Body of pancreas (tissue), 4 donors: ENCODE results near the gene SMIM9.
"Not testable (repeated sequence)": the region's sequence is repeated elsewhere in the genome, so short reads cannot be mapped to it uniquely, and the experiment has no call there.

ENCODE experiments used
- POLR2A ChIP-seq, 3 donors: fragments of 450-650 bp; IDR thresholded peaks; one replicate each; pipeline ENCODE4 v1.6.1; 2016; ENCODE audit warnings: antibody characterized with exemption in 3 of 3, mild to moderate bottlenecking in 2 of 3
- TF ChIP-seq, protein P1 (sequence below), 7 experiments: fragments of 450-650 bp in 4 of 7; fragments of 200-600 bp in 3 of 7; sonication (generic) in 3 of 7; IDR thresholded peaks; one replicate each; pipeline ENCODE4 v1.5.1; 2016 to 2019; ENCODE audit warnings: antibody characterized with exemption in 7 of 7

DNA sequence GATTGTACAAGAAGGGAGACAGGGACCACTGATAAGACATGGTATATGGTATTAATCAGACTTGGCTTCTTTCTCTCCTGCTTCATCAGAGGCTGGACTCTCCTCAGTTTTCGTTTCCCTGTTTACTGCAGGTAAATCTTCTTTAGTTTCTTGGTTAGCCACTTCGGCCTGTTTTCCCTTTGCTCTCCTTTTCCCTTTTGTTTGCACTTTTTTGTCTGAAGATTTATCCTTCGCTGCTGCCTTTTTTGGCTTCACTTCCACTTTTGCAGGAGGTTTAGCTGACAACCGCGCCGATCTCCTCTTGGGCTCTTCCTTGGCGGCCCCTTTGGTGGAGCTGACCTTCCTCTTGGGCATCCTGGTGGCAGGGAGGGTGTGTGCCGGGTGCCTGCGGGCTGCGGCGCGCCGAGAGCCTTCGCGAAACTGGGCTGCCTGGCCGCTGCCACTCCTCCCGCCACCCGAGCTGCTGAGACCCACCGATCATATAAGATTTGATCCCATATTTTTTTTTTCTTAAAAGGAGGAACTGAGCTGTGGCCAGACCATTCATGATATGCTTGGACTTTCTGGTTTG is 17.3 kb downstream of the SMIM9 start:
- TF ChIP-seq, protein P1, sequence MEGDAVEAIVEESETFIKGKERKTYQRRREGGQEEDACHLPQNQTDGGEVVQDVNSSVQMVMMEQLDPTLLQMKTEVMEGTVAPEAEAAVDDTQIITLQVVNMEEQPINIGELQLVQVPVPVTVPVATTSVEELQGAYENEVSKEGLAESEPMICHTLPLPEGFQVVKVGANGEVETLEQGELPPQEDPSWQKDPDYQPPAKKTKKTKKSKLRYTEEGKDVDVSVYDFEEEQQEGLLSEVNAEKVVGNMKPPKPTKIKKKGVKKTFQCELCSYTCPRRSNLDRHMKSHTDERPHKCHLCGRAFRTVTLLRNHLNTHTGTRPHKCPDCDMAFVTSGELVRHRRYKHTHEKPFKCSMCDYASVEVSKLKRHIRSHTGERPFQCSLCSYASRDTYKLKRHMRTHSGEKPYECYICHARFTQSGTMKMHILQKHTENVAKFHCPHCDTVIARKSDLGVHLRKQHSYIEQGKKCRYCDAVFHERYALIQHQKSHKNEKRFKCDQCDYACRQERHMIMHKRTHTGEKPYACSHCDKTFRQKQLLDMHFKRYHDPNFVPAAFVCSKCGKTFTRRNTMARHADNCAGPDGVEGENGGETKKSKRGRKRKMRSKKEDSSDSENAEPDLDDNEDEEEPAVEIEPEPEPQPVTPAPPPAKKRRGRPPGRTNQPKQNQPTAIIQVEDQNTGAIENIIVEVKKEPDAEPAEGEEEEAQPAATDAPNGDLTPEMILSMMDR (IDR thresholded peaks at IDR 0.05): not testable (repeated sequence)
- not testable (repeated sequence) for TF ChIP-seq POLR2A (IDR thresholded peaks at IDR 0.05)
